Stimulated activated CD8-positive, alpha-beta memory T cell treated with anti-CD3 and anti-CD28 coated beads, Interleukin-15, amount 100 ng/mL, for 24 hours (primary cell): ENCODE measurements around the gene OTUD1.

Source experiments
- DNase-seq: peaks from one replicate; pipeline ENCODE4 v3.0.0-alpha.2; 2020; ENCODE audit warnings: low read depth

Gene OTUD1

GRCh38 chr10:23421397-23421796, 17.5 kb upstream of the OTUD1 start:
- no peak for DNase-seq

DNA sequence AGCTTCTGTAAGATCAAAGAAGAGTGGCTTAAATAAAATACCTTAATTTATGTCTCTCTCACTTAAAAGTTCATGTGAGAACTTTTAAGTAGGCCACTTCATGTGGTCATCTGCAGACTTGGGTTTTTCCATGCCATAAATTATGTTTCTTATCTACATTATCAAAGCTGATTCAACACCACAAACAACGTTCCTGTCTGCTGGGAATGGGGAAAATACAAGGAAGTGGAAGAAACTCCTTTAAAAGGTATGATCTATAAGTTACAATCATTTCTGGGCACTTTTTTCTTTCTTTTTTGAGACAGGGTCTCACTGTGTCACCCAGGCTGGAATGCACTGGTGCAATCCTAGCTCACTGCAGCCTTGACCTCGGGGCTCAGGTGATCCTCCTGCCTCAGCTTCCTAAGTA, 16.9 kb upstream of the OTUD1 start:
- DNase-seq, result no peak

DNA sequence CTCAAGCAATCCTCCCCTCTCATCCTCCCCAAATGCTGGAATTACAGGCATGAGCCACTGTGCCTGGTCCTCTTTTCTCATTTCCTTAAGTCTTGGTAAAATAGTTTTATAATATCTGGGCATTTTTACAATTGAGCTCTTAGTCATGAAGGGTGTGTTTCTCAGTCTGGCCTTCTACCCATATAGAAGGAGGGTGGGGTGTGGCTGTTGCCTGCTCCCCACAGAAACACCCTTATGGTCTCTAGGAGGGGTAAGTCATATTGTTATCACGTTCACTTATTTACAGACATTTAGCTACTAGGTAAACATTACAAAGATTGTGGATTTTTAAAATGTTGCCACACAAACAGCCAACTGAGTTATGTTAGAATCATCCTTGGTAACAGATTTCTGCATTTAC, 6.7 kb upstream of the OTUD1 start:
- DNase-seq, result no peak

GRCh38 chr10:23432639-23433038, 6.2 kb upstream of the OTUD1 start:
- DNase-seq, result no peak

DNA sequence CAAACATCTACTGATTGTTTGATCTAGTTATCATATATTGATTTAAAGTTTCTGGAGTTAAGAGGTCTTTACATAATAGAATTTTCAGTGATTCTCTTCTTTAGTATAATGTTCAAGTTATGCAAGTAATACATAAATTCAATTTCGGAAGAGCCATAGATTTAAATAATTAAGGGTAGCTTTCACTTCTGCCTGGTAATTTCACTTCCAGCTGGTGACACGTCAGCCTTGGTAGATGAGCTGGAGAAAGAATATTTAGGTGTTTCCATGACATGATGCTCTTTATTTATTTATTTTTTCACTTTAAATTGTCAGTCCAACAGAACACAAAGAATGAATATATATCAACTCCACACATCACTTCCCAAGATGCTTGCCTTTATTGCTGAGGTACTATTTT, 5.2 kb upstream of the OTUD1 start:
- DNase-seq, result no peak

DNA sequence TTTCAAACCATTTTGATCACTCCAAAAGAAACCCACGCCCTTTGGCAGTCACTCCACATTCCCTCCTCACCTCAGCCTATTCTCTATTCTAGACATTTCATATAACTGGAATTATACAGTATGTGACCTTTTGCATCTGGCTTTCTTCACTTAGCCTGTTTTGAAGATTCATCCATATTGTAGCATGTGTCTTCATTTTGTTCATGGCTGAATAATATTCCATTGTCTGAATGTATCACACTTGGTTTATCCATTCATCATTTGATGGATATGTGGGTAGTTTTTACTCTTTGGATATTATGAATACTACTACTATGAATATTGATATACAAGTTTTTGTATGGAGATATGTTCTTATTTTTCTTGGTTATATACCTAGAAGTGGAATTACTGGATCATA, 3.5 kb upstream of the OTUD1 start:
- no peak for DNase-seq

GRCh38 chr10:23436983-23437382, 1.9 kb upstream of the OTUD1 start:
- no peak for DNase-seq

DNA sequence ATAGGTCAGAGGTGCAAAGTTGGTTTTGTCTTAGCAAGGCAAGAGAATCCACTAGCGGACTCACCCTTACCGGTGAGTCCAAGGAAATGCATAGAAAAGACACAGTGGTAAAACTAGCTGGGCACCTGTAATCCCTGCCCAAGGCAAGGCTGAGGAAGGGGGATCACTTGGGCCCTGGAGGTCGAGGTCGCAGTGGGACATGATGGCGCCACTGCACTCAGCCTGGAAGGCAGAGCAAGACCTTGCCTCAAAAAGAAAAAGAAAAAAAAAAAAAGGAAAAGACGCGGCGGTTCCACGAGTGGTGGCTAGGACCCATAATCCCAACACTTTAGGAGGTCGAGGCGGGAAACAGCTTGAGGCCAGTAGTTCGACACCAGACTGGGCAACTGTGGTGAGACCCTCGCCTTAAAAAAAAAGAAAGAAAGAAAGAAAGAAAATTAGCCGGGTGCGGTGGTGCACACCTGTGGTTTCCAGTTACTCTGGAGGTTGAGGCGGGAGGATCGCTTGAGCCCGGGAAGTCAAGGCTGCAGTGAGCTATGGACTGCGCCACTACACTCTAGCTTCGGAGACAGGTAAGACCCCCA, 820 bp upstream of the OTUD1 start:
- DNase-seq, result no peak

DNA sequence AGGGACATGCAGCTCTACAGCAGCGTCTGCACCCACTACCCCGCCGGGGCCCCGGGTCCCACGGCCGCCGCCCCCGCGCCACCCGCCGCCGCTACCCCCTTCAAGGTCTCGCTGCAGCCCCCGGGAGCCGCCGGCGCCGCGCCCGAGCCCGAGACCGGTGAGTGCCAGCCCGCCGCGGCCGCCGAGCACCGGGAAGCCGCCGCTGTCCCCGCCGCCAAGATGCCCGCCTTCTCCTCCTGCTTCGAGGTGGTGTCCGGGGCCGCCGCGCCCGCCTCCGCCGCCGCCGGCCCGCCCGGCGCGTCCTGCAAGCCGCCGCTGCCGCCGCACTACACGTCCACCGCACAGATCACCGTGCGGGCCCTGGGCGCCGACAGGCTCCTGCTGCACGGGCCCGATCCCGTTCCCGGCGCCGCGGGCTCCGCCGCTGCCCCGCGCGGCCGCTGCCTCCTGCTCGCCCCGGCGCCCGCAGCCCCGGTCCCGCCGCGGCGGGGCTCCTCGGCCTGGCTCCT, 631 bp downstream of the OTUD1 start:
- peak; percentile 17 for DNase-seq

GRCh38 chr10:23439961-23440889, 1.4 kb downstream of the OTUD1 start:
- DNase-seq, result peak; percentile 14

DNA sequence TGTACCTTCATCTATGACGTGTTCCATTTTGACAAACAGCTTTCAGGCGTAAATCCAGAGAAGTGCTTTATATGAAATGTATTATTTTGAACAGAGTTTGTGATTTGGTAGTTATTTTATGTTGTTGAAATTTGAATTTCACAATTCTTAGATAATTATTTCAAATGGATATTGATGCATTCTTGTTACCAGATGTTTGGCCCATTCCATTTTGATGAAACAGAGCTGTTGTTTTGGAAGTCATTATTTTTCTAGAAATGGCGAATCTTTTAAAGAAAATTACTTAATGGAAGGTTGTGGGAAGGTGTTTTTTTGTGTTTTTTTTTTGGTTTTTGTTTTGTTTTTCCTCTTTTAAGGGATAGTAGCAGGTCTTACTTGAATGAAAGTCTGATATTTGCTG, 2.4 kb downstream of the OTUD1 start:
- DNase-seq, result no peak

DNA sequence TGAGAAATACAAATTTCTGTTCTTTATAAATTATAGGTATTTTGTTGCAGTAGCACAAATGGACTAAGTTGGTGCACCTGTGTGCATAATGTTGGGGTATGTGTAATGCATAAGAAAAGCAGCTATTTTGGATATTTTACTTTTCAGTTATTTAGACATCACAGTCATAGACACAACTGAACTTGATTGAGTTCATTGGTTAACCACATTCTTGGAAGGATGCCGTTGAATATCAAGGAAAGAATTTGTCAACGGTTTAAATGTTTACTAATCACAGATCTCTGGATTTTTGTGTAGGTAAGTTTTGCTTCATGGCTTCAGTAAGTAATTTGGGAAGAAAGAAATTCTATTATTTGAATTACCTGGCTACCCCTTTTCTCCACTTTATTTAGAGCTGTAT, 4.1 kb downstream of the OTUD1 start:
- DNase-seq, result no peak

GRCh38 chr10:23445591-23445990, 6.7 kb downstream of the OTUD1 start:
- DNase-seq, result no peak

DNA sequence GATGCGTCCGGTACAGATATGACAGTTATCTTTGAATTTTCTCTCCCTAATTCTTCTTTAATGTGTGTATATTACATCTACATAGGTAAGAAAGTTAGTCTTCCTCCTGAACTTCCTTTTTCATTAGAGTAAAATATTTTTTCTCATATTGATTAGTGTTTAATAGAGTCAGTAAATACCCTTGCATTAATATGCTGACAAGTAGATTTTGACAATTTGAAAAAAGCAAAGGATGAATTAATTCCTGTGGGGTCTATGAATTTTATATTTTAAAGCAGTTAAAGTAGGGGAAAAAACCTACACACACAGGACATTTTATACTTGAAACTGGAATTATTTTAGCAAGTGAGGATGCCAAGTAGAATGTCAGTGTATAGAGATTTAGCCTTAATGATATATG, 9.4 kb downstream of the OTUD1 start:
- no peak for DNase-seq

- DNase-seq, result no peak
Observed at GRCh38 chr10:23448802-23449570, 10.1 kb downstream of the OTUD1 start.

DNA sequence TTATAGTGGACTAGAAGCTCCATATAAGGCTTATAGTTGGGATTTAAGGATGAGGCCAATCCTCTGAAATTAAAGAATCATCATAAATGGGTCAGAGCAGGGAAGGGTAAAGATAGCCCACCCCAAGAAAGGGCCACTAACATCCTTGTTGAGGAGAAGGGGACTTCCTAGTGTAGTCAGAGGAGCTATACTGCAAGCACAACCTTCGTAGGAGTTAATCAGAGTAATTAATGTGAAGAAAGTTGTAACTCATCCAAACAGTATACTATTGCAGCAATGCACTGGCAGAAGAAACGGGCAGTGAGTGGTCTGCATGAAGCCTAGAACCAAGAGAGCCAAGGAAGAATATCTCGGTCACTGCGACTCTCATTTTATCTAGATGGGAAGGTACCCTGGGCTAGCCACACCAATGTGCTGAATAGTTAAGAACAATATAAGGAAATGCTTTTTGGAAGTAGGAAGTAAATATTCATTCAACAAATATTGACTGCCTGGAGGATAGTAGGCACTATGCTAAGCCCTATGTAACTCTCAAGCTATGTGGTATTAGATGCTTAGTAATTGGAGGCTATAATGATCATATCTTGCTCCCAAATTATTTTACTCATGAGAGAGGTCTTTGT, 13.3 kb downstream of the OTUD1 start:
- DNase-seq, result no peak

DNA sequence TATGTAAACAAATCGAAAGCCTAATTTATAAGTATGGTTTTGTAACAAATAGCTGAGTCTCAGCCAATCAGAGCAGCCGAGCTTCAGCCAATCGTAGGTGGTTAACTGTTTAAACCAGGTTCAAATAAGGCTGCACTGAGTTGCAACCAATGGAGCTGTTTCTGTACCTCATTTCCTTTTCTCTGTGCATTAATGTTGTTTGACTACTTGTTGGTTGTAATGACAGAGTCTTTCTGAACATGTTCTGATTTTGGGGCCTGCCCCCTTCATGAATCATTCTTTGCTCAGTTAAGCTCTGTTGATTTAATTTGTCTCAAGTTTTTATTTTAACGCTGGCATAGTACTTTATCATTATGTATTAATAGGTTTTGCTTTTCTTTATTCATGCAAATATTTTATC, 14.6 kb downstream of the OTUD1 start:
- DNase-seq, result no peak

GRCh38 chr10:23457632-23458417, 18.9 kb downstream of the OTUD1 start:
- no peak for DNase-seq

DNA sequence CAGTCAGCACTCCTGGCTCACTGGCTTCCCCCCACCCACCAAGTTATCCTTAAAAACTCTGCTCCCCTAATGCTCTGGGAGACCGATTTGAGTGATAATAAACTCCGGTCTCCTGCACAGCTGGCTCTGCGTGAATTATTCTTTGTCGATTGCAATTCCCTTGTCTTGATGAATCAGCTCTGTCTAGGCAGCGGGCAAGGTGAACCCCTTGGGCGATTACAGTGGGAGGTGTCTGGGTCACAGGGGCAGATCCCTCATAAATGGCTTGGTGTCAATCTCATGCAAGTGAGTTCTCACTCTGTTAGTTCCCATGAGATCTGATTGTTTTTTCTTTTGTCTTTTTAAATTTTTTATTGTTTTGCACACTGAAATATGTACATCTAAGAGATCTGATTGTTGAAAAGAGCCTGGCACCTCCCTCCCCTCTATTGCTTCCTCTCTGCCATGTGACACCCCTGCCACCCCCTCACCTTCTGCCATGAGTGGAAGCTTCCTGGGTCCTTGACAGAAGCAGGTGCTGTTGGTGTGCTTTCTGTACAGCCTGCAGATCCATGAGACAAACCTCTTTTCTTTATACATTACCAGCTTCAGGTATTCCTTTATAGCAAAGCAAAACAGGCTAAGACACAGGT, 20.5 kb downstream of the OTUD1 start:
- DNase-seq, result no peak

DNA sequence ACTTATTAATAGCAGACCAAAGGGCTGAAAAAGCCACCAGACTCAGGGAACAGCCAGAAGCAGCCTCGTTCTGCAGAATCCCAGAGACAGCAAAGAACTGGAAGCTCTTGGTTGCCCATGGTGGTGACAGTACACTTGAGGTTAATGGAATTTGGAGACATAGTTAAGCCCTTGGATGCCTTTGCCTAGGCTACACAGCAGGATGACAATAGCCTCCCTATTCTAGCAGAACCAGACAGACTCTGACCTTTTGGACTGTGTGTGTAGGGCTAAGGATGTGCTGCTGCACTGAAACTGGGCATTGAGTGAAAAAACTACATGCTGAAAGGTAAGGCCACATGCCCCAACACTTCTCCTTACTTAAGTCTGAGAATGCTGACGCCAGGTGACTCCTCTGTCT, 22.7 kb downstream of the OTUD1 start:
- no peak for DNase-seq

DNA sequence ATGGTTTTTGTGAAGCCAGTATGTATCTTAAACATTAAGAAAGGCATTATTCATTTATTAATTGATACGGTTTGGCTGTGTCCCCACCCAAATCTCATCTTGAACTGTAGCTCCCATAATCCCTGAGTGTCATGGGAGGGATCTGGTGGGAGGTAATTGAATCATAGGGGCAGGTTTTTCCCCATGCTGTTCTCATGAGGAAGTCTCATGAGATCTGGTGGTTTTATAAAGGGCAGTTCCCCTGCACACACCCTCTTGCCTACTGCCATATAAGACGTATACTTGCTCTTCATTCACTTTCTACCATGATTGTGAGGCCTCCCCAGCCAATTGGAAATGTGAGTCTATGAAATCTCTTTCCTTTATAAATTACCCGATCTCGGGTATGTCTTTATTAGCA, 28.1 kb downstream of the OTUD1 start:
- DNase-seq, result no peak
